ENCODE data around the gene C12orf76. TPM values are rescaled to one million over a fixed set of nuclear protein-coding genes. Genes with fewer than 3 reads are reported as not detected.
A peak's percentile ranks its signal among the peaks of the same experiment; 100 is the strongest.

C12orf76 gene
- total RNA-seq, 1 donor from 2014 or later, result 14.1 TPM

GRCh38 chr12:109995686-109996482 lies 52.4 kb downstream of the C12orf76 start, which contains the start of gene GIT2:
TSS of gene GIT2 (minus strand) at chr12:109996368. CDS start at chr12:109996224, 144 bp downstream.
- DNase-seq (ENCODE audit: low spot score), result peak; percentile 93

GRCh38 chr12:109995361-109995685 lies 53.0 kb downstream of the C12orf76 start:
- DNase-seq (ENCODE audit: low spot score), result no peak

GRCh38 chr12:109994401-109995175 lies 53.7 kb downstream of the C12orf76 start:
- no peak for DNase-seq (ENCODE audit: low spot score)

GRCh38 chr12:109993091-109993490 lies 55.2 kb downstream of the C12orf76 start:
- no peak for DNase-seq (ENCODE audit: low spot score)

- no peak for DNase-seq (ENCODE audit: low spot score)
Measured at GRCh38 chr12:109991586-109991985, 56.7 kb downstream of the C12orf76 start.

Other genes starting within 250 kb of the C12orf76 start
- 3.6 TPM for gene TRPV4, start 215.1 kb downstream of the C12orf76 start, total RNA-seq
- gene GLTP, start 168.0 kb downstream of the C12orf76 start, total RNA-seq, result 106 TPM
- 20.8 TPM for gene TCHP, start 148.2 kb downstream of the C12orf76 start, total RNA-seq
- gene GIT2, start 52.2 kb downstream of the C12orf76 start, total RNA-seq, result 55.5 TPM
- gene ANKRD13A, start 49.1 kb downstream of the C12orf76 start, total RNA-seq, result 50.9 TPM
- 21.9 TPM for gene IFT81, start 75.8 kb upstream of the C12orf76 start, total RNA-seq
- gene ATP2A2, start 232.7 kb upstream of the C12orf76 start, total RNA-seq, result 357 TPM

Measured in ureter (tissue), 1 donor.